HG03280 (cell line): ENCODE measurements around the gene ADAMTS8.

ENCODE experiments used
- ATAC-seq: cut with Tn5 transposase; IDR thresholded peaks from one replicate; pipeline ENCODE4 v1.9.1; 2021; ENCODE audit warnings: mild to moderate bottlenecking, moderate library complexity; ENCODE audit not compliant: unreplicated experiment

ADAMTS8 gene

DNA sequence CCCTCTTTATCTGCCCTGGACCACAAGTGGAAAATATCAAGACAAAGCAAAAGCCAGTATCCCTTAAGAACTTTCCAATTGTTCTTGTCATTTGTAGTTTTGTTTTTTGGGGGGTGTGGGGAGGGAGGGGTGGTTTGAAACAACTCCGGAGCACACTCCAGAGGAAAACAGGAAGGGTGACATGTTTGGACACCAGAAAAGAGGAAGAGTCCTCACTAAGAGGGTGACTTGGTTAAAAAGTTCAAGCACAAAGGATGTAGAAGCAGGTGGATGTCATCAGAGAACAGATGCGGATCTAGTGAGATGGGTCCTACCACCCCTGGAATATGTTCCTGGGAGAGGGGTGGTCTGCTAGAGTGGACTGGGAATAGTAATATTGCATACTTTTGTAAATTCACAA is 25.8 kb downstream of the ADAMTS8 start:
- no peak for ATAC-seq

DNA sequence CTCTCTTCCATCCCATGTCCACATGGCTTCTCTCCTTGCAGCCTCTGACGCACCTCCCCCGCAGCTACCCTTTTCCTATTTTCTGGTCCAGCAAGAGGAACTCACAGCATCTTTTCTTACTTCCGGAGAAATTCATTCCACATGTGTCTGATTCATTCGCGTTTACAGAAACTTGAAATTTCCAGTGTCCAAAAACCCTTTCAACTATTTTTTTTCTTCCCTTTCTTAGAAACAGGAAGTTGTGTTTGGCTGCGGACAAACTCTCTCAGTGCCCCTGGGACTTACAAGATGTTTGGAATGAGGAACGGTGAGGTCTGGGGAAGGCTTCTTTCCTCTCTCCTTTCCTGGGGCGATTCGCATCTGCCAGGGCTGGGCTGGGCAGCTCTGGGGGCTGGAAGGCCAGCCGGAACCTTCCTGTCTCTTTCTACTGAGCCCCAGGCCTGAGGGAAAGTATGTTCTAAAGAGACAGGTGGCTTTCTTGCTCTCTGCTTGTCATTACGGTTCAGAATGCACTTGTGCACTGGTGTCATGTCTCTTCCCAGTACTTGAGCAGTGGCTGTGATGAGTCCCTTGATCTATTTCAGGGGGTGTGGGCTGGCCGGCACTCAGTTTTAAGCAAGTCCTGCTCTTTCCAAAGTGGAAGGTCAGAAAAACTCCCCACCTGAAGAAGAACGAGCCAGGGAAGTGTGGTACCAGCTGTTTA is 27.5 kb downstream of the ADAMTS8 start:
- ATAC-seq = no peak

DNA sequence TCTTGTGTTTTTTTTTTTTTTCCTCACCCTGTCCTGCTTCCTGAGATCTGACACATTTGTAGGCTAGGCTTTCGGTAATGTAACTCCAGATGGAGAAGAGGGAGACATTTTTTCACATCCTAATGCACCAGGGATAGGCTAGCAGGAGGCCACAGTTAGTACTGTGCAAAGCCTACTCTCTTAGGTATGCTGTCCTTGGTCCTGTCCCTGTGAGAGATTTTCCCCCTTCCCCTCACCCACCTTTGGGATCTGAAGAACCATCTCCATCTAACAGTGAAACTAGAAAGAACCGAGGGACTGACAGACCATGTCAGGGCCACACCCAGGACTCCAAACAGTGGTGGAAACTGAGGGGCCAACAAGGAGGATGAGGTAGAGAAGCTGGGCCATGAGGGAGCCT is 29.2 kb downstream of the ADAMTS8 start:
- ATAC-seq = no peak

DNA sequence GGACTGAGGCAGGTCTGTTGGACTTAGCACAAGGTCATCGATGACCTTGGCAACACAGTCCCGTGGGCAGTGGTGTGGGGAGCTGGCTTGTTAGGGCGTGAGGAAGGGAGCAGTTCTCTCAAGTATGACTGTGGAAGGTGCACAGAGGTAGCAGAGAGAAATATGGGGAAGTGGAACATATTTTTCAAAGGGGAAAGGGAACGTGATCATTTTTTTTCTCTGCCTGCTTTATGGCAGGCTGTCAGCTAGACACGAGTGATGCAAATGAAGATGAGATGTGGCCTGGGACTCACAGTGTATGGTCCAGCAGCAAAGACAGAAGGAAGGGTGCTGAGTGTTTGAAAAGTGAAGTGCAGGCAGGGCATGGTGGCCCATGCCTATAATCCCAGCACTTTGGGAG is 30.6 kb downstream of the ADAMTS8 start:
- ATAC-seq = no peak

DNA sequence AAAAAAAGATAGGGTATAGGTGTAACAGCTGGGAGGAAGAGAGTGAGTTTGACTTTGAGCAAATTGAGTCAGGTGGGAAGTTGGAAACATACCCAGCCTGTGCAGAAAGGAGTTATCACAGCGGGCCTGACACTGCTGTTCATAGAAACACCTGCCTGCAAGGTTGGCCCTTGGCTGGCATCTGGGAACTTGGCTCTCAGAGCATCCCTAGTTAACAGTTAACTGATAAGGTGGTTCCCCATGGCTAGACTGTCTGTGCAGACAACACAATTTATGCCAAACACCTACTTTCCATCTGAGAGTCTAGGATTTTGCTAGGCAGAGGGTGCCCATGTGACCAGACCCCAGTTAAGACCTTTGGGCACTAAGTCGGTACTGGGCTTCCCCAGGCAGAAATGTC is 31.4 kb downstream of the ADAMTS8 start:
- no peak for ATAC-seq

DNA sequence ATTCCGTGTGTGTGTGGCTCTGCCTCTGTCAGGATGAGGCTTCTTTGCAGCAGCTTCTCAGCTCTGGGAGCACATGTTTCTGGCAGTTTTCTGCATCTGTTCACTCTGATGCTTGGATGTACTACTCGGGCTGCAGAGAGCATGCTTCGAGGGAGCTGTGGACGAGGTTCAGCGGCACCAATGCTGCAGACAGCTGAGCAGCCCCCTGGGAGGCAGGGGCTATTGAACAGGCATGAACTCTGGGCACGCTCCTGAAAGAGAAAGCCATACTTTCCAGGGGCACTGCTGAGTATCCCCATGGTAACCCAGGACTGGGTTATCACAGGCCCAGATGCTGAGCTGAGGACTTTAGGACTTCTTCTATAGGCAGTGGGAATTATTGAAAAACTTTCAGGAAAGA is 33.8 kb downstream of the ADAMTS8 start:
- ATAC-seq = no peak

DNA sequence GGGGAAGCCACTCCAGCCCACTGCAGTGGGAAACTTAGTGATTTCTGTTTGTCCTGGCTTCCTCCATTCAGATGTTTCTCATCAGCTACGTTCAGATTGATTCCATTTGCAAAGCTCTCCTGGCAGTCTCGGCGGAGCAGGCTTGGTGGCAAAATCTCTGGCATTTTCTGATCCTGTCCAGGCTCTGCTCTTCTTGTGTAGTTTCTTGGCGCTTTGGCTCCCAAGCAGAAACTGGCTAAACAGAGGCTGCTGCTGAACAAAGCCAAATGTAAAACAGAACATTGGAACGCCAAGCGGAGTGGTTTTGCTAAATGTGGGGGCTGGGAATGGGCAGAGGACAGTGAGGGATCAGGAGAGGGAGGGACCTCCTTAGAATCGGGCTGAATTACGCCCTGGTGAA is 36.7 kb downstream of the ADAMTS8 start:
- no peak for ATAC-seq

DNA sequence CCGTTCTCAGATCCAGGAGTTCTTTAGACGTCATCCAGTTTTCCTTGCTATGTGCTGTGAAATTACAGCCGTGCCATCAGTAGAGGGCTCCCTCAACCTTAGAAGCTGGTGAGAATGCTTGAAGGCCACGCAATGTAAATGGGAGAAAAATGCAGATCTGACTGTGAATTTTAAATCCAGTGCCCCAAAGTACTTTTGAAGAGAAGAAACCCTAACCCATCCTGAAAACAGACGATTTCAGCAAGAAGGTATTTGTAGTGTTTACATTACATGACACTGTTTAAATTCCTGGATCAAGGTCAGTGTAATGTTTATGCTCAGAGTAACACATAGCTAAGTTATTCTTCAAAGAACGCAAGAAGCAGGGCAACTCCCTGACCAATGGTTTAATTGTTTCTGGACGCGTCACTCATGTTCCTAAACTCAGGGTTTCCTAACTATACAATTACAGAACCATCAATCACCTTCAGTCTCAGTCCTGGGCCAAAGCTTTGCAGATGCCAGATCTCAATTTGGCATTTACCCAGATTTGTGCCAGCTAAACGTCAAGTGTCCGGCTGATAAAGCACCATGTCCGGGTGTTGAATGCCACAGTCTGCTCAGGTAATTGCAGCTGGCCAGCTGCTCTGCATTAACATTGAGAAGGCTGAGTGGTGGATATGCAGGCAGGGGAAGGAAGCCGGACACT is 38.2 kb downstream of the ADAMTS8 start:
- ATAC-seq = no peak

DNA sequence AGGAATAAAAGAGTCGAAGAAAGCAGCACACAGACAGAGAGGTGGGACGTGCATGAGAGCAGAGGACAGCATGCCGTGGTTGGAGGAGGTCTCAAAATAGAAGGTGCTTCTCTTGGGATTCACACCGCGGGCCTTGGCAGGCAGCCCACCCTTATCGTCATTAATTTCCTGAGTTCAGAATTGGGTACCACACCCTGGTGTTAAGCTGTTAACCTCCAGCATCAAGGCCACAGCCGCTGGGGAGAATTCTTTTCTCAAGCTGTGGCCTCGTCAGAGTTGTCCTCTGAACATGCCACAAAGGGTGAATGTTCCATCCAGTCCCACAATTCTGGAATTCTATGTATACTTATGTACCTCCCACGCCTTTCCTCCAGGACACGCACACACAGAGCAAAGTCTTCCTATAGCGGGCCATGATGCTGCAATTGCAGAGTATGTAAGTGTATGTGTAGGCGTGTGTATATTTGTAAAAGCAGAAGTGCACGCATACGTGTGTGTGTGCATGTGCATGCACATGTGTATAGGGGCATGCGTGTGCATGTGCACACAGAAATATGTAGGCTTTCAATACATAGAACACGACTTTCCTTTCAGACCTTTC is 39.0 kb downstream of the ADAMTS8 start:
- no peak for ATAC-seq

DNA sequence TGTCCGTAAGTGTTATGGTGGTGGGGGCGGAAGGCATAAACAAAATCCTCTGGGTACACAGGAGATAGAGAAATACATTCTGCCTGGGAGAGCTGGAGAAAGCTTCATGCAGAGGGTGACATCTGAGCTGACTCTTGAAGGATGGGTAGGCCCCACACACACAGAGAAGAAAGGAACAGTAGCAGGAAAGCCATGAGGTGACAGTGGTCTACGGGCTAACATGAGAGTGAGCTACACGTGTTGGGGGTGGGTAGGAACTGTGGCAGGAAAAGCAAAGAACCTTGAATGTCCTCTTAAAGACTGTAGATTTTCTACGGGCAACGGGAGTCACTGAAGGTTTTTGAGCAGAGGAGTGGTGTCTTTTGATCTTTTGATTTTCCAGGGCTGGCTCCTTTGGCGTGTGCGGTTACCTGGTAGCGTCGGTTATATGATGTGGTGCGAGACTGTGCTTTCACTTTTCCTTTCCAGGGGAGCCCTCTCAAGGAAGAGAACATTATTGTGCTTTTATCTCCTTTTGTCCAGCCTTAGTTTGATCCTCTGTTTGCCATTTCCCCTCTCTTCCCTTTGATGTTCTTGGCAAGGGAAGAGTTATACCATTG is 39.7 kb downstream of the ADAMTS8 start:
- no peak for ATAC-seq

DNA sequence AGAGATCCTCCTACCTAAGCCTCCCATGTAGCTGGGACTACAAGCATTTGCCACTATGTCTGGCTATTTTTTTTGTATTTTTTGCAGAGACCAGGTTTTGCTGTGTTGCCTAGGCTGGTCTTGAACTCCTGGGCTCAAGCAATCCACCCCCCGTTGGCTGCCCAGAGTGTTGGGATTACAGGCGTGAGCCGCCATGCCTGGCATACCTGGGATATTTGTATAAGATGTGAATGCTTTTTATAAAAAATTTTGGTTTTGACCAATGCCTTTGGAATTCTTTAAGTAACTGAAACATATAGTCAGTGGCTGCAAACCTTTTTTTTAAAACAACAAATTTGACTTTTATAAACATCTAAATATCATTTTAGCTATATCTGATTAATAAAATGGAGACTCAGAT is 42.4 kb downstream of the ADAMTS8 start:
- no peak for ATAC-seq

DNA sequence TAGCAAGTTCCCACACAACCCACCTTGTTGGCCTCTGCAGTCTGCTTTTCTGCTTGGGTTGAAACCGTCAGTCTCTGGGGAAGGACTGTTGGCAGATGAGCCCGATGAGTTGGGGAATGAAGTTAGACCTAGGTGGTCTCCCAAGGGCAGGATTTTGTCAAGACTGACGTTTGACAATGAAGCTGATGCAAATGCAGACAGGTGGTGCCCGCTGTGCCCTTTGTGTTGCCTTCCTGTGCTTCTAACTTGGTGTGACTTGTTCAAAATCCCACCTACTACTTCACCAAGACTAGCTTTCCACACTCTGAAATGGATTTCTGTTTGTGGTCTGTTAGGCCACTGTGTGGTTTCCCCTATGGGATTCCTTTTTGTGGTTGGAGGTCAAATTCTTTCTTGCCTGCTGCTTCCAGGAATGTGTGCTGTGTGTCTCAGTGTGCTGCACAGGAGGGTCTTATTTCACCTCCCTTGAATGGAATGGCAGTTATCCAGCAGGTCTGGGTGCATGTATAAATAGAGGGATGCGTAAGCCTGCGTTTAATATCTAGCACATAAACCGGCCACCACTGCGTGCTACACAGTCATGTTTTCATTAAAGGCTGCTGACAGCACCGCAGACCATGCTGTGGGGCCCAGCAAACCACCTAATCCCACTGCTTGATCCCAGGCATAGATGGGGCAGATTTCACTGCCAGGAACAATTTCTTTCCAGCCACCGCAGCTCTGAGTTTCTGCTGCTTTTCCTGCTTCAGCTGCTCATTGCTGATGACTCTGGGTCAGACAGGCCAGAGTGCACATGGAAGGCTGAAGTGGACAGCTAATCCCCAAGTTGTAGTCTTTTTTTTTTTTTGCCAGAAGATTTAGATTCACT is 44.8 kb downstream of the ADAMTS8 start:
- no peak for ATAC-seq

DNA sequence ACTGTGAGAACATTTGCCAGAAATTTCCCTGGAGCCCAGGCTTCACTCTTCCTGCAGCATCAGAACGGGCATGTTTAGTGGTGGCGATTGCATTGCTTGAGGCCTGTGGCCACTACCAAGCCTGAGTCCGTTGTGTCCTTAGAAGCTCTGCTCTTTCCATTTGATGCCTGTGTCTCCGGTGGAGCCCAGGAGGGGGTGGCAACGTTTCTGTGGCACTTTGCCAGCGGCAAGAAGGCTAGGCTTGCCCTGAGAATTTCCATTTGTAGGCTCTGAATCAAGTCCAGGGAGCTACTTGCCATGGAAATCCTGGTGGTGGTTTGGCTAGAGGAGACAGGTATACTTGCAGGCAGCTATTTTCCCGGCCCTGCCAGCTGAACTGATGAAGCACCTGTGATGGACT is 47.1 kb downstream of the ADAMTS8 start:
- no peak for ATAC-seq

DNA sequence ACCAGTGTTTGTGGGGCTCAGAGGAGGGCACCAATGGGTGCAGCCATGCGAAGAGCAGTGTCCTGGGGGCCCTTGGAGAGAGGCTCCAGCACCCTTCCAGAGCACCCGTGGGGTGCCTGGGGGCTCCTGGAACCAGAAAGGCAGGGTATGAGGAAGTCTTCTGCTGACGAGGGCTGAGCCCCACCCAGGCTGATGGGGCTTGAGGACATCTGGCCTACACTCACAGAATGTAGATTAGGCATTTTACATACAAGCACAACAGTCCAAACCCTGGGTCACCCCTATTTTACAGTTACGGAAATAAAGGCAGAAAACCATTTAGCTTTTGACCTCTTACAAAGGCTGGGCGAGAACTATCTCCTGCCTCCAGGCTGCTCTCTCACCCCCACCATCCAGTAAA is 47.6 kb downstream of the ADAMTS8 start:
- no peak for ATAC-seq

DNA sequence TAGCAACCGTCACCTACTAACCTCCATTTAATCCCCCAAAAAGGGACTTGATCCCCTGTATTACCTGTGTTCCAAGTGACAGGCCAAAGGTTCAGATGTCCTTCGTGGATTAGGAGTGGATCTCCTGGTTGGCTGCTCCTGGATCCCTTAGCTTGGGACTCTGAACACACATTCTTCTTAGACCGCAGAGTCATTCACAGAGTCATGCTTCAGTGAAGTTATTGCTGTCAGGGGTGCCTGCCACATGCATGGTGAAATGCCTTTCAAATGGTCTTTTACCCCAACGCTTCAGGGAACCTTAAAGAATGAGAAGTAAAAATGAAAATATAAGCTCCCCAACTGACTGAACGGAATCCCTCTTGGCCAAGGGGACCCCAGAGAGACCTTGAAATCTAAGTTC is 49.1 kb downstream of the ADAMTS8 start:
- no peak for ATAC-seq

DNA sequence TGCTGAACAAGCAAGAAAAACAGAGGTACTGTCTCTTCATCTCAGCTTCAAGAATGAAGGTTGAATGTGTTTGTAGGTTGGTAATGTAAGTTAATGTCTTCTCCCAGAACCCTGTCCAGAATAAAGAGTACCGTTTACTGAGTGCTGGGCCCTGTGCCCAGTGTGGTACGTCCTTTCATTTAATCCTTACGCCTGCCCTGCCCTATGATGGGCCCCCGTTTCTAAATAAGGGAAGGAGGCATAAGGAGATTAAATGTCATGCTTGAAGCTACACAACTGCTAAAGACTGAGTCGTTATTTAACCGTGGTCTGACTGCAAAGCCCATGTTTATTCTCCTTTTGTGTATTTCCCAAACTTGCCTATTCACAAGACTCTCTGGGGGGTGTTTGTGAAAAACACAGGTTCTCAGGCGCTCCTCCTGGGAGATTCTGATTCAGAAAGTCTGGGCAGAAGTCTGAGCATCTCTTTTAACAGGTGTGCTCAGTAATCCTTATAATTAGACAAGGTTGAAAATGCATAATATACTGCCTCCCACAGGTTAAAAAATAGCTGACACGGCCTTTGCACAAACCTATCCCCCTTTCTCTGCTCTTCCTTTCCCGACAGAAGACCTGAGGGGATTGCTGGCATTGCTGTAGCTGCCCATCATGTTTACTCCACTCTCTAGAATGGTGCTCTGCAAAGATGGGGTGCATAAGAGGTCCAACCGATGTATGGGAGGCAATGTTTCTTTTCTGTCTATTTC is 57.4 kb downstream of the ADAMTS8 start:
- no peak for ATAC-seq

DNA sequence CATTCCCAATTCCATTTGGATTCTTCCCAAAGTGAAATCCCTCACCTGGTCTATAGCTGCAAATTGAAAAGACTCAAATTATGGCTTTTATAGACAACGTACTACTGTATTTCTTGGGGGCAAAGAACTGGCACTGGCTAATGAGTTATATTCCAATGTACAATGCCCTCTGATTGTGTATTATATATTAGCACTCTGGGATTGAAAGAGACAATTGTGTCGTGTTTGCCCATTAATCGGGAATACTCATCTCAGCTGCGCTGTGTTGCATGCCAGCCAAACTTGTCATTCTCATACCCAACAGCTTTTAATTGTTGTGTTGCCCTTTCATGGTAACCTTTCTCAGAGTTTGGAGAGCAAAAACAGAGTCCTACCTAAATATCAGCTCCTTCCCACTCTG is 58.7 kb downstream of the ADAMTS8 start:
- ATAC-seq = no peak

DNA sequence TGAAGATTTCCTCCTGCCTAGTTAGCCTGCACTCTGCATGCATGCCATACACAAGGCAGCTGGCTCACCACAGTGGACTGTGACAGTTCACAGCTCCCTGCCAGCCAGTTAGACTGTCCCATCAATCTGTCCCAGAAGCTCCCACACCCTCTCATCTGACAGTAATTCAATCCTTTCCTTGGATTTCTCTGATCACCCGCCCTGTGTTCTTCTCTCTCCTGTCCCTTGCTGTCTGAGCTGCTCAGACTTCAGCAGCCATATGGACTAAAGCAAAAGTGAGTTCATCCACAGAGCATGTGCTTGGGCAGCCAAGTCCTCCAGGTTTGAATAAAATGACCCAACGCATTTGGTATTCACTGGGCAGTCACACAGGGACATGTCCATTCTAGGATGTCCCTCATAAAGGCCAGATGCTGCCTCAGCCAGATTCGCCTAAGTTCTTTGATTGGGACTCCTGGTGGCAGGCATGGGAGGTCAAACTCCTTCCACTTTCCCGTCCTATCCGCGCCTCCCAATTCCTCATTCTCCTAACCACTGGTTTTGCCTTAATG is 59.2 kb downstream of the ADAMTS8 start:
- no peak for ATAC-seq

DNA sequence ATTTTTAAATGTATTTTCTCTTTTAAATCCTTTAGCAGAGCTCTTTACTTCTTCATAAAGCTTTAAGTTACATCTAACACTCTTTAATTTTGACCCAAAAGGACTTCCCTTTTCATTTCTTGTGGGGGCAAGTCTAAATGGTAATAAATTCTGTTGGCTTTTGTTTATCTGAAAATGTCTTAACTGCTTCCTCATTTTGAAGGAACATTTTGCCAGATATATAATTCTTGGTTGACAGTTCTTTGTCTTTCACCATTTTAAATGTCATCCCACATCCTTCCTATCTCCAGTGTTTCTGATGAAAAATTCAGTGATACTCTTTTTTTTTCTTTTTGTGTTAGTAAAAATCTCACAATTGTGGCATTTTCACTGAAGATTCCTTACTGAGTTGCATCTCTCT is 69.0 kb downstream of the ADAMTS8 start:
- ATAC-seq = no peak

DNA sequence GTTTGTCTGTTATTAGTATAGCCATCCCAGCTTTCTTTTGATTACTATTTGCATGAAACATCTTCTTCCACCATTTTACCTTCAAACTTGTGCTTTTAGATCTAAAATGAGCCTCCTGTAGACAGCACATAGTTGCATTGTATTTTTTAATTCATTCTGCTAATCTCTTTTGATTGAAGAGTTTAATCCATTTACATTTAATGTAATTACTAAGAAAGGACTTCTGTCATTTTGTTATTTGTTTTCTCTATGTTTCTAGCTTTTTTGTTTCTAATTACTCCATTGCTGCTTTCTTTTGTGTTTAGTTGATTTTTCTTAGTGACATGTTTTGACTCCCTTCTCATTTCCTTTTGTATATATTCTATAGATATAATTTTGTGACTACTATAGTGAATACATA is 70.0 kb downstream of the ADAMTS8 start:
- no peak for ATAC-seq
